Tibial nerve (tissue), 3 donors: Measurements from ENCODE around the gene MYO15B.

ENCODE experiments used
- EP300 ChIP-seq, 2 donors: sonication (generic); formaldehyde crosslinking; IDR thresholded peaks; one replicate each; pipeline ENCODE4 v1.6.1; 2017; ENCODE audit warnings: antibody characterized with exemption in 2 of 2, mild to moderate bottlenecking in 1 of 2
- POLR2A ChIP-seq, 2 donors: fragments of 450-650 bp; IDR thresholded peaks; one replicate each; pipeline ENCODE4 v1.6.1; 2017; ENCODE audit warnings: antibody characterized with exemption in 2 of 2, mild to moderate bottlenecking in 2 of 2, moderate library complexity in 2 of 2

- TF ChIP-seq POLR2A (IDR thresholded peaks at IDR 0.05) (no peak), EP300 (IDR thresholded peaks at IDR 0.05) (no peak)
Measured at GRCh38 chr17:75624714-75625345, 37.2 kb downstream of the MYO15B start.
